GM19397 (cell line): ENCODE data around the gene RDH5.

Experiments
- ATAC-seq: cut with Tn5 transposase; IDR thresholded peaks from one replicate; pipeline ENCODE4 v1.9.1; 2021; ENCODE audit warnings: mild to moderate bottlenecking, moderate library complexity; ENCODE audit not compliant: unreplicated experiment

Gene RDH5

GRCh38 chr12:55720071-55720564 is at the start of gene RDH5:
Gene RDH5, plus strand, starts transcription at chr12:55720393. Its CDS starts 792 bp downstream, at chr12:55721185.
- no peak for ATAC-seq

GRCh38 chr12:55671746-55672145 is 48.4 kb upstream of the RDH5 start:
- ATAC-seq = no peak

- peak; percentile 98 for ATAC-seq
Observed at GRCh38 chr12:55673638-55674037, 46.6 kb upstream of the RDH5 start.

GRCh38 chr12:55675666-55676065 is 44.5 kb upstream of the RDH5 start:
- no peak for ATAC-seq

GRCh38 chr12:55676707-55677106 is 43.5 kb upstream of the RDH5 start:
- ATAC-seq = no peak

- ATAC-seq = no peak
Observed at GRCh38 chr12:55679691-55680090, 40.5 kb upstream of the RDH5 start.

GRCh38 chr12:55681142-55682077 is 38.8 kb upstream of the RDH5 start:
- ATAC-seq = no peak

- no peak for ATAC-seq
Observed at GRCh38 chr12:55682087-55682796, 38.0 kb upstream of the RDH5 start.

- no peak for ATAC-seq
Observed at GRCh38 chr12:55683676-55684075, 36.5 kb upstream of the RDH5 start.

- no peak for ATAC-seq
Observed at GRCh38 chr12:55684761-55685370, 35.3 kb upstream of the RDH5 start.

GRCh38 chr12:55685671-55686070 is 34.5 kb upstream of the RDH5 start:
- ATAC-seq = no peak

GRCh38 chr12:55686366-55687010 is 33.7 kb upstream of the RDH5 start:
- no peak for ATAC-seq

- ATAC-seq = no peak
Observed at GRCh38 chr12:55687746-55688145, 32.4 kb upstream of the RDH5 start.

- ATAC-seq = no peak
Observed at GRCh38 chr12:55688716-55689655, 31.2 kb upstream of the RDH5 start.

- ATAC-seq = no peak
Observed at GRCh38 chr12:55692631-55693322, 27.4 kb upstream of the RDH5 start.

GRCh38 chr12:55693323-55694187 is 26.6 kb upstream of the RDH5 start:
- ATAC-seq = no peak

- ATAC-seq = no peak
Observed at GRCh38 chr12:55694188-55694515, 26.0 kb upstream of the RDH5 start.

- ATAC-seq = no peak
Observed at GRCh38 chr12:55694651-55695050, 25.5 kb upstream of the RDH5 start.
